ENCODE measurements around the gene RWDD2A. TPM values are rescaled to one million over a fixed set of nuclear protein-coding genes. Genes with fewer than 3 reads are reported as not detected.

The RWDD2A gene
- total and polyA plus RNA-seq, 9 of the 15 experiments (the other 6 are each of a cell fraction or from before 2014, with no cell fraction given) = 1.6 to 4.7 (median 2.1) TPM

DNA sequence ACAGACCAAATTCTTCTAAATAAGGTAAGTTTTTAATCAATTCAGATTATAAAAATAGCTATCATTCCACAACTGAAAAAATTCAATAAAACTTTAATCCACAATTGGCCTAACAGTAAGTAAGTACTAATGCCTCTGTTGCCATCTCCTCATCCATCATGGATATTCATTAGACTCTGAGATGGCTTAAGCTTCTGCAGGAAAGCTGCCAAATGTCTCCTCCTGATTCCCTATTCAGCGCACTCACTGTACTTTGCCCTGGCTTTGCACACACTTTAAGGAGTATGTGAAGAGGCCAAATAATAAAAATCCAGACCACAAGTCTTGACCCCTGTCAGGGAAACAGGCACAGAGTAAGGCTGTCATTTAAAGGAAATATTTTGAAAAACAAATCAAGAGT lies 23.6 kb upstream of the RWDD2A start:
- FAIRE-seq = no peak
- Histone ChIP-seq H3K27me3 (ENCODE audit: control insufficient read depth in 2 of 2, insufficient read depth in 2 of 2, low read length in 2 of 2) (no peaks in the 10 kb centered on the region), H3K4me1 (replicated peaks in 1 of 2; ENCODE audit: control insufficient read depth in 2 of 2, insufficient read depth in 2 of 2, low read length in 2 of 2) (no peaks in the 10 kb centered on the region), H3K4me3 (no peak overlapping the region), H3K36me3 (ENCODE audit: control insufficient read depth, insufficient read depth, low read length) (peaks cover 86% of the 10 kb centered on the region), H4K20me1 (replicated peaks; ENCODE audit: control insufficient read depth, insufficient read depth, low read length) (no peaks in the 10 kb centered on the region), H3K9me3 (replicated peaks; ENCODE audit: control insufficient read depth, insufficient read depth, low read depth, low read length) (no peaks in the 10 kb centered on the region), H3K27ac (ENCODE audit: extremely low read depth, low read depth, low read length) (no peak overlapping the region), H3K9me1 (ENCODE audit: control insufficient read depth, insufficient read depth, low read length) (no peaks in the 10 kb centered on the region), H3K9ac (ENCODE audit: insufficient read depth in 1 of 2, low read depth in 2 of 2, low read length in 2 of 2) (no peak overlapping the region), H2AFZ (ENCODE audit: low read depth, low read length) (no peak overlapping the region), H3K79me2 (ENCODE audit: control insufficient read depth, insufficient read depth, low read length) (no peaks in the 10 kb centered on the region), H3K4me2 (ENCODE audit: insufficient read depth, low read length) (no peak overlapping the region)
- DNase-seq (ENCODE audit: extremely low read depth in 1 of 4, low spot score in 3 of 4) = no peak
- no TSS peak for BruUV-seq (replicated peaks)
- no peak for ATAC-seq
- ChIA-PET CTCF (ENCODE audit: low intra/inter-chr PET ratio) (no interaction called here), POLR2A (interaction anchor here (1.1 to 1.5 kb wide), 2 partner anchors 12 to 15 kb away, joined by 5 read pairs; no protein-coding TSS in a partner anchor)
- in situ Hi-C loops (cut with MboI) (no loop called here), intact Hi-C loops (cut with micrococcal nuclease) (no loop called here)
- 100% methylated on average over 1 of the region's 1 CpG for WGBS (ENCODE audit: insufficient coverage, low coverage, missing lambda C conversion rate)
- TF ChIP-seq WHSC1 (IDR thresholded peaks at IDR 0.05; ENCODE audit: low read length) (no peak), HMG20B (CRISPR knock-in tag; IDR thresholded peaks at IDR 0.05) (no peak), CEBPZ (IDR thresholded peaks at IDR 0.05; ENCODE audit: borderline replicate concordance, low read depth, low read length) (no peak), SIRT6 (IDR thresholded peaks at IDR 0.05; ENCODE audit: low read depth, low read length) (no peak), RERE (CRISPR knock-in tag; IDR thresholded peaks at IDR 0.05; ENCODE audit: borderline replicate concordance) (no peak), GMEB1 (CRISPR knock-in tag; IDR thresholded peaks at IDR 0.05) (no peak), ZNF431 (CRISPR knock-in tag; IDR thresholded peaks at IDR 0.05) (no peak), DIDO1 (tag; IDR thresholded peaks at IDR 0.05; ENCODE audit: low read depth) (no peak), SPI1 (IDR thresholded peaks at IDR 0.05; ENCODE audit: borderline replicate concordance, low read depth, low read length) (no peak)
- TF ChIP-seq, protein P1, sequence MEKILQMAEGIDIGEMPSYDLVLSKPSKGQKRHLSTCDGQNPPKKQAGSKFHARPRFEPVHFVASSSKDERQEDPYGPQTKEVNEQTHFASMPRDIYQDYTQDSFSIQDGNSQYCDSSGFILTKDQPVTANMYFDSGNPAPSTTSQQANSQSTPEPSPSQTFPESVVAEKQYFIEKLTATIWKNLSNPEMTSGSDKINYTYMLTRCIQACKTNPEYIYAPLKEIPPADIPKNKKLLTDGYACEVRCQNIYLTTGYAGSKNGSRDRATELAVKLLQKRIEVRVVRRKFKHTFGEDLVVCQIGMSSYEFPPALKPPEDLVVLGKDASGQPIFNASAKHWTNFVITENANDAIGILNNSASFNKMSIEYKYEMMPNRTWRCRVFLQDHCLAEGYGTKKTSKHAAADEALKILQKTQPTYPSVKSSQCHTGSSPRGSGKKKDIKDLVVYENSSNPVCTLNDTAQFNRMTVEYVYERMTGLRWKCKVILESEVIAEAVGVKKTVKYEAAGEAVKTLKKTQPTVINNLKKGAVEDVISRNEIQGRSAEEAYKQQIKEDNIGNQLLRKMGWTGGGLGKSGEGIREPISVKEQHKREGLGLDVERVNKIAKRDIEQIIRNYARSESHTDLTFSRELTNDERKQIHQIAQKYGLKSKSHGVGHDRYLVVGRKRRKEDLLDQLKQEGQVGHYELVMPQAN (IDR thresholded peaks at IDR 0.05; ENCODE audit: borderline replicate concordance) = no peak

Data from K562 (cell line).